GM18526 (cell line): ENCODE results near the gene RTN4RL1.

ENCODE experiments used
- POLR2A ChIP-seq: IDR thresholded peaks from 3 replicates; pipeline ENCODE4 v1.6.1; 2011; ENCODE audit not compliant: insufficient read length; ENCODE audit errors: extremely low read depth

RTN4RL1 gene

DNA sequence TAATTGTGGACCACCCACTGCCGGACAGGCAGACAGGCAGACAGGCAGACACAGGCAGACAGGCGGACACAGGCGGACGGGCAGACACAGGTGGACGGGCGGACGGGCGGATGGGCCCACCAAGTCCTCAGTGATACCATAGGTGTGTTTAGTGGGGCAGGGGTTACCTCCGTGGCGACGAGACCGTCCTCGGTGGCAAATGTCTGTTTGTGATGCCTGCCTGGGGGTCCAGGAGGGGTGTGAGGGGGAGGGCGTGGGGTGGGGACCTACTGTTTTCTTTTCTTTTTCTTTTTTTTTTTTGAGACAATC, 76.7 kb downstream of the RTN4RL1 start:
- TF ChIP-seq POLR2A, result no peak

DNA sequence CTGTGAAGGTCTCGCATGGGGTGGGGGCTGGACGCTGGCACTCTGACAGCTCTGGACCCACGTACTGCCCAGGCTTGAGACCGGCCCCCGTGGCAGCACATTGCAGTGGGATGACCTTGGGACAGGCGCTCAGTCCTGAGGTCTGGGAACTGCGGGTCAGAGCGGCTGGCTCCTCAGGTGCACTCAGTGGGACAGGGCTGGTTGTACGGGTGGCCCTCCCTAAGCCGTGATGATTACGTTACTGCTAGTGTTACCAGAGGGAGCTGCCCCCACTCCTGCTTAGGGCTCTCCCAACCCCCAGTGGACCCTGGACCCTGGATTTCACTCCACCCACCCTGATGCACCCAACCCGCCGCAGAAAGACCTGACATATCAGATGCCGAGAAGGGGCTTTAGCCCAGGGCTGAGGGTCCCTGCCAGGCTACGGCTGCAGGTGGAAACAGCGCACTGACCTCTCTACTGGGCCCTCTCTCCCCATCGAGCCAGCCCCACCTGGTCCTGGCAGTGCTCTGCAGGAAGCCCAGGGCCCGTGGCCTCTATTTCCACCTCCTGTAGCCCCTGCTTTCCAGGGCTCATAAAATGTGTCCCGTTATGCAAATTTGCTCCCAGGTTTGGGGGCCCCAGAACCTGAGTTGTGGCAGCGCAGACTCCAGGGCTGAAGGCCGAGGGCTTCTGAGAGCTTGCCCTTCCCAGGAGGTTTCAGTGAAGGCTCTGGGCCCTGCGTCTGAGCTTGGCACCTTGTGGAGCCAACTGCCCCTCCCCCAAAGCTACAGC, 77.2 kb downstream of the RTN4RL1 start:
- no peak for TF ChIP-seq POLR2A

DNA sequence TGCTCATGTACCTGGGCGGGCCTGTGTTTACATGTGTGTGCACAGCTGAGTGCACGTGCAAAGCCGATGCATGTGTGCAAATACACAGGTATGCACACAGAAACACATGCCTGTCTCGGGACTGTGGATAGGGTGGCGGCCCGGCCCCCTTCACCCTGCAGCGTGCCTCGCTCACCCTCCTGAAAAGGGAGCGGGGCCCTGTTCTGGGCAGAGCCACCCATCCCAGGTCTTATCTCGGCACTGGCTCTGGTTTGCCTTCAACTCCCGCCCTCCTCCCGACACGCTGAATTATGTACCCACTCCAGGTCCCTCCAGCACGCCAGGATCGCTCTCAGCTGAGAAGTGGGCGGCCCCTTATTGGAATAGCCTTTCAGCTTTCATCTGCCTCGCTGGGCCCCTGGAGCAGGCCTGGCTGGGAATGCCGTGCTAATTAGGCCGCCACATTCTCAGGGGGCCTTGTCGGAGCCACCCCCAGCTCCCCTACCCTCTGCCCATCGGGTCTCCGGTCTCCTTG, 77.8 kb downstream of the RTN4RL1 start:
- no peak for TF ChIP-seq POLR2A

DNA sequence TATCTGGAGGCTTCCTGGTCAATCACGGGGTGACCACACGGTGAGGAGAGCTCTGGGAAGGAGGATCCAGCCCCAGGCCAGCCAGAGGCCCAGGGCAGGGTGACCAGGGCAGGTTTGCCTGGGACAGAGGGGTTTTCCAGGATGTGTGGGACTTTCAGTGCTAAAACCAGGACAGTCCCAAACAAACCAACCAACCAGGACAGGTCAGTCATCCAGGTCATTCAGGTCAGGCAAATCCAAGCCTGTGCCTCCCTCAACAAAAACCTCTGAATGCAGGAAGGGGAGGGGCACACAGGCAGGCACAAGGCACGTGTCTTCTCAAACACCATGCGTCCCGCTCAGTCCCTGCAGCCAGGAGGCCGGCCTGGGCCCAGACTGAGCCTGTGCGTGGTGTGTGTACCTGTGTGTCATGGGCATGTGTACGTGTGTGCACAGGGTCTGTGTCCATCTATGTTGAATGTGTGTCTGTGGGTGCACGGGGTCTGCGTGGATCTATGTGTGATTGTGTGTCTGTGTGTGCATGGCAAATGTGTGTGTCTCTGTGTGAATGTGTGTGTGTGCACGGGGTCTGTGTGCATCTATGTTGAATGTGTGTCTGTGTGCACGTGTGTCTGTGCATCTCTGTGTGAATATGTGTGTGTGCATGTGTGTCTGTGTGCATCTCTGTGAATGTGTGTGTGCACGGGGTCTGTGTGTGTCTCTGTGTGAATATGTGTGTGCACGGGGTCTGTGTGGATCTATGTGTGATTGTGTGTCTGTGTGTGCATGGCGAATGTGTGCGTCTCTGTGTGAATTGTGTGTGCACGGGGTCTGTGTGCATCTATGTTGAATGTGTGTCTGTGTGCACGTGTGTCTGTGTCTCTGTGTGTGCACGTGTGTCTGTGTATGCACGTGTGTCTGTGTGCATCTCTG, 78.9 kb downstream of the RTN4RL1 start:
- no peak for TF ChIP-seq POLR2A

DNA sequence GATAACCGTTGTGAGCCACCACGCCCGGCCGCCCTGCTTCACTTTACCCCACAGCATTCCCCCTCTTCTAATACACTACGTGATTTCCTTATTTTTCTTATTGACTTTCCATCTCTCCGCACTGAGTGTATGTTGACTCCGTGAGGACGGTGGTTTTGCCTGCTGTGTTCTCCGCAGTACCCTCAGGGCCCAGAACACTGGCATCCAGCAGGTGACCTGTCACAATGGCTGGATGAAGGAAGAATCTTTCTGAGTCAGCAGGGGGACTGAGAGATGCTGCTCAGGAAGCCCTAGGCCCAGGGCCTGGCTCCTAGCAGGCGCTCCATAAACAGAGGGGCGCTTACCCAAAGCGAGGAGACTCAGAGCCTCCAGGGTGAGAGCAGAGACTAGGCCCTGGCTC, 79.5 kb downstream of the RTN4RL1 start:
- TF ChIP-seq POLR2A, result no peak

DNA sequence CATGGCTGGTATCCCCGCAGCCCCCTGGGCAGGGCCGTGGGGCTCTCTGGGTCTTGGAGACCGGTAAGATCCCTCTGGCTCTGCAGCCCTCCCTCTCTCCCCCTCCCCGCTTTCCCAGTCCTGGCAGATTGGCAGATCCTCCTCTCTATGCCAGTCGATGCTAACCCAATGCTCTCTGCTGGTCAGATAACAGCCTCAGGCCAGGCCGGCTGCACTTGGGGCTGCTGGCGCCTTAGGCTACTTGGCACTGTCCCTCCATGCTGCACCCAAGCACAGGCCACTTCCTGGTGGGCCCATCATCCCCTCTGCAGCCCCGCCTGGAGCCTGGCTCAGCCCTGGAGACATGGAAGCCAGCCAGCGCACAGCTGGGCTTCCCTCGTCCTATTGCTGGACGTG, 81.7 kb downstream of the RTN4RL1 start:
- no peak for TF ChIP-seq POLR2A

DNA sequence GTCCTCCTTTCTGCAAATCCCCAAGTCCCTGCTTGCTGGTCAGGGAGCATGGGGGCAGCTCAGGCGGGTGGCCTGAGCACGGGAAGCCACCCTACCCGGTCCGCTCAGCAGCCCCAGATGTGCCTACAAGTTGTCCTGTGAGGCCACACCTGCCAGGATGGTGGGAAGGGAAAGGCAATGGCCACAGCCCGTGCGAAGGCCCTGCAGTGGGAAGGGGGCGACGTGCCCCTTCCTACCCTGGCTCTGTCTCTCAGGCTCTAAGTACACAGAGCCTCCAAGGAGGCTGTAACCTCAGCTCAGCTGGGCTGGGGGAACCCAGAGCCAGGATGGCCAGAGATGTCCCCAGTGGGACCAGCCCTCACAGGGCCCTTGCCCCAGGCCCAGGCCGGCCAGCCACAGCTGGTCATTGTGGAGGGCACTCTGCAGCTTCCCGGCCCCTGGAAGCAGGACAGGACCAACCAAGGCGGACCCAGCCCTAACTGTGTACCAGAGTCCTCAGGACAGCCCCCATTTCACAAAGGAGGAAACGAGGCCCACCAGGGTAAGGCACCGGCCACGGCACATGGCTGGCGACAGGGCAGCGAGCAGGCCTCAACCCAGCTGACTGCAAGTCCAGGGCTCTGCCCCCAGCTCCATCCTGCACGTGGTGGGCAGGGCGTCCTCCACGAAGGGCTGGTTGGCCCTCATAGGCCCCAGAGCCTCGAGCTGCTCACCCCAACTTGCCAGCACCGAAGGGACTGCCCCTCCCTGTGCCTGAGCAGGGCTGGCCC, 82.3 kb downstream of the RTN4RL1 start:
- TF ChIP-seq POLR2A, result no peak

DNA sequence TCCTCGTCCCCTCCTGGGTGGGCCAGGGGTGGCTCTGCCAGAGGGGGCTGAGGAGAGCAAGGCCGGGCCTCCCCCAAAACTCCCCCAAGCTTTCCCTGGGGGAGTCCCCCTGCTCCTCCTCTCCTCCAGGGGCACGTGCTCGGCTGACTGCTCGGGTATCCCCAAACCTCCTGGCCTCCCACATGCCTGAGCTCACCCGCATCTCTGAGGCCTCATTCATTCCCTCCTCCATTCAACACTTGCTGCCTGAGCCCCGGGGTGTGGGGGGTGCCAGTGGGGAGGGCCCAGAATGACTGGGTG, 83.1 kb downstream of the RTN4RL1 start:
- TF ChIP-seq POLR2A, result no peak

DNA sequence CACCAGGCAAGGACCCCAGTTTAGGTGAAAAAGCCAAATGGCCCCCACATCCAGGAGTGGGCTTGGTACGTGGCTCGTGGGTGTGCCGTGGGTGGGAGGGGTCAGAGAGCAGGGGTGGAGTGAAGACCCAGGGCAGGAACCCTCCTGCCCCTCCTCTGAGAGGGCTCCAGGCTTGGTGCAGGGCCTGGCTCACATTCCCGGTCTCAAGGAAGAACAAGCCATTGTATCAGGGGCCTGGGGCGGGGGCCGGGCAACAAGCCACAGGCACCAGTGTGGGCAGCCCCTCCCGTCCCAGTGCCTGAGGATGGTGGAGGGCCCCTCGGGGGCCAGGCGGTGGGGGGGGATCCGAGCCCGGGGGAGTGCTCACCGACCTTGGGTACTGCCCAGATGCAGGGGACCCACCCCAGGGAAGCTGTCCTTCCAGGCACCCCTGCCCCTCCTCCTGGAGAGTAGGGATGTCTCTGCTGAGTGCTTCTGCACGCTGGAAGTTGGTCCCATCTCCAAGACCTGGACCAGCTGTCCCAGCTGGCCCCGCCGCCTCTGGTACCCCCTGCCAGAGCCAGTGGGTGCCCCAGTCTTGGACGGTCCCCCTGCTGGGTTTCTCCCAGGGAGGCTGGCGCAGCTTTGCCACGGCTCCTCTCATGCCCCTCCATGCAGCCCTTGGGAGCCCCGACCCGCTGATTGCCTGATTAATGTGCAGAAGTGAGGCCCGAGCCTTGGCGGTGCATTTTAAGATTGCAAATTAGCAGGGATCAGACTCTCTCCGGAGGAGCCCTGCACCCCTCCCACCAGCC, 83.7 kb downstream of the RTN4RL1 start:
- TF ChIP-seq POLR2A, result no peak

DNA sequence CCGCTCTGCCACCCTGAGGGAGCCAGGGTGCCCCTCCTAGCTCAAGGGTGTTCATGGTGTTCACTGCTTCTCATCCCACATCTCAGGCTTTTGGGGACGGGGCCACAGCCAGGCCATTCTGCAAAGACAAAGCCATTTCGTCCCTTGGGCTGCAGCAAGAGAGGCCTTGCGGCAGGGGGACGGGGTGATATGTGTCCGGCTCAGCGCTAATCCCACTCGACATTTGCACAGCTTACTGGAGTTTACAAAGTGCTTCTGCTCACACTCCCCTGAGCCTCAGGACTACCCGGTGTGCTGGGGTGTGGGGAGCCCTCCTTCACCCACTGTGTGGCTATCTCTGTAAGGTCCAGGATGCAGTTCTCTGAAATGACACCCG, 84.3 kb downstream of the RTN4RL1 start:
- TF ChIP-seq POLR2A, result no peak

DNA sequence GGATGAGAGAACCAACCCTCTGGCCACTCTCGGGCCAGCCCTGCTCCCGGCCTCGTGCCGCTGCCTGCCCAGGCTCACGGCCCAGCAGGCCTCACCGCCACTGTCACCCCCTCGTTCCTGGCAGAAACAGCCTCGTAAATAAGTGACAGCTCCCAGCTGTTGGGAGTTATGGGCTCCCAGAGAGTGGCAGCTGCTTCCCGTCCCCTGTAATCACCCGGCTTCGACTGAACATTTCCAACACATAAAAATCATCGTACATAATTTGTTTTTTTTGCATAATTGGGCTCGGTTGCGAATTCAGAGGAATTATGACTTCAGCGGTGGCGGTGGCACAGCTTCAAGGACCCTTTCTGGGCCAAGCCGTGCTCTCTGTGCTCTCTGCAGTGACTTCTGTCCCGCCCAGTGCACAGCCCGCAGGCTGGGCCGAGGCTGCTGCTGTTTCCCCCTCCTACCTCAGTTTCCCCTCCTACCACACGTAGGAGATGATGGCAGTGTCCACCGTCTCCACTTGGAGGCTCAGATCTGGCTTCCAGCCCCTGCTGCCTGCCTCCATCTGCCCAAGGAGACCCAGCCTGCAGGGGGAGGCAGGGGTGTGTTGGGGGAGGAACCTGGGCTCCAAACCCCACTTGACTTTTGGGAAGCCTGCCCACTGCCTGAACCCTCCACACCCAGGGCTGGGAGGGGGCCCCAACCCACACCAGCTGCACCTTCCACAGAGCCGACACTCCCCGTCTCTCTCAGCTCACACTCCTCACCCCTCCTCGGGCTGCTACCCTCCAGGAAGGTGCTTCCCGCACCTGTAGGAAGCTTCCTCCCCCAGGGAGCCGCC, 84.9 kb downstream of the RTN4RL1 start:
- TF ChIP-seq POLR2A, result no peak

DNA sequence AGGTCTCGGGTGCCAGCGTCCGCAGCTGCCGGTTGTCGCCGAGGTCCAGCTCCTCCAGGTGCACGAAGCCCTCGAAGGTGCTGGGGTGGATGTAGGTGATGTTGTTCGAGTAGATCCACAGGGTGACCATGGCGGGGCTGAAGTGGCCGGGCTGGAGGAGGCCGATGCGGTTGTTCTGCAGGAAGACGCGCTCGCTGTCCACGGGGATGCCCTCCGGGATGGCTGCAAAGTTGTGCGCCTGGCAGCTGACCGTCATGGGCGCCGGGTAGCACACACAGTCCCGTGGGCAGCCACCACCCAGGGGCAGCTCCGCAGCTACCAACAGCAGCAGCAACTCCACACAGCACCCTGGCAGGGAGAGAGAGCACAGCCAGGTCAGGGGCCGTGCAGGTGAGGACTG, 87.7 kb downstream of the RTN4RL1 start:
- TF ChIP-seq POLR2A, result no peak

DNA sequence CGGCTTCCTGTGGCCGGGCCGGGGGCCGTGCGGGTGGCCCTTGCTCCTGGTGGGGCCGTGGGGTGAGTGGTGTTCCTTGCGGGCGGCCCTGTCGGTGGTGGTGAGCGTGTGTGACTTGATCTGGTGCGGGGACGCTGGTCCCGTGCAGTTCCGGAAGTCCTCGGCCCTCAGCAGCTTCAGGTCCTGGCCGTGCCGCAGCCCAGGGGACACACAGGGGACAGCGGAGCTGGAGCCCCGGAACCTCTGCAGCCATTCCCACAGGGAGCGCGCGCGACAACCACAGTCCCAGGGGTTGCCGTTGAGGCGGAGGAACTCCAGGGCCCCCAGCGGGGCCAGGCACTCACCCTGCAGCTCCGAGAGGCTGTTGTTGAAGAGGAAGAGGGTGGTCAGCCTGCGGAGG, 88.4 kb downstream of the RTN4RL1 start:
- TF ChIP-seq POLR2A, result no peak

DNA sequence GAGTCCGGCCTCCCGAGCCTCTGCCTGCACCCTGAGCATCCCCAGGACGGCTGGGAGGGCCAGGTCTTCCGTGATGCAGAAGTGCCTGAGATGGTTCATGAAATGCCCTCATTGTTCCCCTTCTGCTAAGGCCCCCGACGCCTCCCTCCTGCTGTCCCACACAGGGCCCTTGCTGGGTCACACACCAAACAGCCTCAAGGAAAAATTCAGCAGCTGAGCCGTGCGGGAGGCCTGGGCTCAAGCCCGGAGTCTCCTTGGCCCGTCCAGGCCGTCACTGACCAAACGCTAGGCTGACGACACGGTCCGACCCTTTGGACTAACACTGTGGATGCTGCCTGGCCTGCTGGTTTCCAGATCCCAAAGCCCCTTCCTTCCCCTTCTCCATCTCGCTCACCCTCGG, 90.2 kb downstream of the RTN4RL1 start:
- TF ChIP-seq POLR2A, result no peak
